GM12874 (cell line): ENCODE measurements around the gene BUD13.

Experiments used
- CTCF ChIP-seq: IDR thresholded peaks from 2 replicates; pipeline ENCODE4 v1.5.1; 2011; ENCODE audit warnings: low read depth, mild to moderate bottlenecking, control low read depth, low read length, moderate library complexity; ENCODE audit not compliant: insufficient read depth

The BUD13 gene

GRCh38 chr11:116786966-116787365 lies 14.2 kb upstream of the BUD13 start:
- no peak for TF ChIP-seq CTCF

- no peak for TF ChIP-seq CTCF
Observed at GRCh38 chr11:116786326-116786725, 13.5 kb upstream of the BUD13 start.

GRCh38 chr11:116782728-116783127 lies 9.9 kb upstream of the BUD13 start:
- no peak for TF ChIP-seq CTCF

- no peak for TF ChIP-seq CTCF
Observed at GRCh38 chr11:116778556-116778955, 5.8 kb upstream of the BUD13 start.

- TF ChIP-seq CTCF = no peak
Observed at GRCh38 chr11:116777056-116777455, 4.3 kb upstream of the BUD13 start.

- no peak for TF ChIP-seq CTCF
Observed at GRCh38 chr11:116776522-116776984, 3.8 kb upstream of the BUD13 start.

- no peak for TF ChIP-seq CTCF
Observed at GRCh38 chr11:116775975-116776374, 3.2 kb upstream of the BUD13 start.

- TF ChIP-seq CTCF = no peak
Observed at GRCh38 chr11:116774661-116775060, 1.9 kb upstream of the BUD13 start.
